Activated CD8-positive, alpha-beta T cell treated with anti-CD3 and anti-CD28 coated beads, Interleukin-2, amount 10 ng/mL, durations not matched to agents 7 days and 5 days (primary cell): ENCODE results near the gene PLPPR5. TPM values are rescaled to one million over a fixed set of nuclear protein-coding genes. Genes with fewer than 3 reads are reported as not detected.

Experiments
- ATAC-seq: fragments of 150-1000 bp; cut with Tn5 transposase; one replicate; pipeline ENCODE4 v1.10.0; 2021; ENCODE audit warnings: moderate library complexity
- CTCF ChIA-PET: fragments of 350-600 bp; sonication (Branson Sonifier 250); formaldehyde crosslinking; loops from one replicate; lab custom pipeline; 2021; ENCODE audit warnings: antibody characterized with exemption; lab: Charles Lee
- POLR2A ChIA-PET: fragments of 350-600 bp; sonication (Branson Sonifier 250); formaldehyde crosslinking; loops from one replicate; lab custom pipeline; 2021; ENCODE audit warnings: antibody characterized with exemption; lab: Charles Lee
- DNase-seq: peaks from one replicate; pipeline ENCODE4 v3.0.0-alpha.2; 2020
- H3K27ac Mint-ChIP-seq: one replicate; pipeline ENCODE4 v1.8.0; 2021; ENCODE audit warnings: mild to moderate bottlenecking, mixed read lengths
- H3K27me3 Mint-ChIP-seq: one replicate; pipeline ENCODE4 v1.8.0; 2021; ENCODE audit warnings: low read depth, mixed read lengths
- H3K36me3 Mint-ChIP-seq: one replicate; pipeline ENCODE4 v1.8.0; 2021; ENCODE audit warnings: low read depth, mixed read lengths
- H3K4me1 Mint-ChIP-seq: one replicate; pipeline ENCODE4 v1.8.0; 2021; ENCODE audit warnings: low read depth, mixed read lengths
- H3K4me3 Mint-ChIP-seq: one replicate; pipeline ENCODE4 v1.8.0; 2021; ENCODE audit warnings: mild to moderate bottlenecking, mixed read lengths
- H3K9me3 Mint-ChIP-seq: one replicate; pipeline ENCODE4 v1.8.0; 2022; ENCODE audit warnings: mixed read lengths; ENCODE audit not compliant: insufficient read depth
- total RNA-seq, 2 experiments: library from RNA; stranded (reverse); gene quantifications; one replicate each; pipeline ENCODE4 v1.2.3, GENCODE V29; 2021

The PLPPR5 gene
- total RNA-seq, 2 experiments from 2014 or later = not detected

GRCh38 chr1:98874828-98875227, 129.8 kb downstream of the PLPPR5 start:
- Mint-ChIP-seq H3K4me1 (peaks cover 25% of the 10 kb centered on the region), H3K27ac (no peak overlapping the region), H3K36me3 (peaks cover 42% of the 10 kb centered on the region), H3K27me3 (peaks cover 2% of the 10 kb centered on the region), H3K4me3 (no peak overlapping the region), H3K9me3 (peaks cover 43% of the 10 kb centered on the region)
- DNase-seq (no peak), ATAC-seq (no peak)
- ChIA-PET CTCF (no interaction called here), POLR2A (no interaction called here)

GRCh38 chr1:98870959-98871903, 133.4 kb downstream of the PLPPR5 start:
- peak; percentile 66 for DNase-seq
- Mint-ChIP-seq H3K36me3 (peaks cover 45% of the 10 kb centered on the region), H3K4me3 (peak overlapping the region; percentile 52), H3K4me1 (peaks cover 25% of the 10 kb centered on the region), H3K27ac (peak overlapping the region; percentile 84), H3K9me3 (peaks cover 44% of the 10 kb centered on the region), H3K27me3 (no peaks in the 10 kb centered on the region)
- CTCF ChIA-PET = interaction anchor here (1.0 to 1.5 kb wide), 2 partner anchors 28 to 77 kb away, joined by 3 read pairs; no protein-coding TSS in a partner anchor
- POLR2A ChIA-PET = no interaction called here
- peak; percentile 90 for ATAC-seq

GRCh38 chr1:98865796-98866195, 138.9 kb downstream of the PLPPR5 start:
- Mint-ChIP-seq H3K27me3 (no peaks in the 10 kb centered on the region), H3K36me3 (peaks cover 14% of the 10 kb centered on the region), H3K4me3 (no peak overlapping the region), H3K4me1 (peaks cover 4% of the 10 kb centered on the region), H3K9me3 (peaks cover 17% of the 10 kb centered on the region), H3K27ac (no peak overlapping the region)
- ChIA-PET POLR2A (no interaction called here), CTCF (no interaction called here)
- DNase-seq = no peak
- ATAC-seq = no peak

GRCh38 chr1:98860329-98860728, 144.3 kb downstream of the PLPPR5 start:
- H3K27me3 Mint-ChIP-seq = no peaks in the 10 kb centered on the region
- no peak for DNase-seq
- ChIA-PET POLR2A (no interaction called here), CTCF (no interaction called here)
- no peaks in the 10 kb centered on the region for H3K4me1 Mint-ChIP-seq
- H3K4me3 Mint-ChIP-seq = no peak overlapping the region
- H3K9me3 Mint-ChIP-seq = no peaks in the 10 kb centered on the region
- ATAC-seq = no peak
- H3K27ac Mint-ChIP-seq = no peak overlapping the region
- no peaks in the 10 kb centered on the region for H3K36me3 Mint-ChIP-seq

GRCh38 chr1:98854137-98854536, 150.5 kb downstream of the PLPPR5 start:
- no peaks in the 10 kb centered on the region for H3K27me3 Mint-ChIP-seq
- H3K4me3 Mint-ChIP-seq = no peak overlapping the region
- H3K27ac Mint-ChIP-seq = no peak overlapping the region

GRCh38 chr1:98849969-98850636, 154.6 kb downstream of the PLPPR5 start:
- Mint-ChIP-seq H3K27me3 (no peaks in the 10 kb centered on the region), H3K9me3 (no peaks in the 10 kb centered on the region), H3K27ac (no peak overlapping the region), H3K36me3 (no peaks in the 10 kb centered on the region), H3K4me3 (no peak overlapping the region), H3K4me1 (peaks cover 11% of the 10 kb centered on the region)
- DNase-seq (no peak), ATAC-seq (no peak)
- CTCF ChIA-PET = interaction anchor here (0.6 kb wide), 1 partner anchor 55 kb away, joined by 3 read pairs; no protein-coding TSS in a partner anchor
- POLR2A ChIA-PET = no interaction called here

More at GRCh38 chr1:98854137-98854536, 150.5 kb downstream of the PLPPR5 start:
- DNase-seq (no peak), ATAC-seq (no peak)
- ChIA-PET POLR2A (no interaction called here), CTCF (no interaction called here)
- no peaks in the 10 kb centered on the region for H3K36me3 Mint-ChIP-seq
- peaks cover 11% of the 10 kb centered on the region for H3K4me1 Mint-ChIP-seq
- no peaks in the 10 kb centered on the region for H3K9me3 Mint-ChIP-seq

- Mint-ChIP-seq H3K36me3 (no peaks in the 10 kb centered on the region), H3K4me1 (no peaks in the 10 kb centered on the region), H3K9me3 (no peaks in the 10 kb centered on the region), H3K4me3 (no peak overlapping the region), H3K27ac (no peak overlapping the region), H3K27me3 (no peaks in the 10 kb centered on the region)
- DNase-seq = no peak
- ChIA-PET POLR2A (no interaction called here), CTCF (interaction anchor here (1.2 kb wide), 1 partner anchor 29 kb away, joined by 3 read pairs; no protein-coding TSS in a partner anchor)
- ATAC-seq = no peak
Measured at GRCh38 chr1:98842241-98842640, 162.4 kb downstream of the PLPPR5 start.
